ENCODE data around the gene TENT5C.

The TENT5C gene

DNA sequence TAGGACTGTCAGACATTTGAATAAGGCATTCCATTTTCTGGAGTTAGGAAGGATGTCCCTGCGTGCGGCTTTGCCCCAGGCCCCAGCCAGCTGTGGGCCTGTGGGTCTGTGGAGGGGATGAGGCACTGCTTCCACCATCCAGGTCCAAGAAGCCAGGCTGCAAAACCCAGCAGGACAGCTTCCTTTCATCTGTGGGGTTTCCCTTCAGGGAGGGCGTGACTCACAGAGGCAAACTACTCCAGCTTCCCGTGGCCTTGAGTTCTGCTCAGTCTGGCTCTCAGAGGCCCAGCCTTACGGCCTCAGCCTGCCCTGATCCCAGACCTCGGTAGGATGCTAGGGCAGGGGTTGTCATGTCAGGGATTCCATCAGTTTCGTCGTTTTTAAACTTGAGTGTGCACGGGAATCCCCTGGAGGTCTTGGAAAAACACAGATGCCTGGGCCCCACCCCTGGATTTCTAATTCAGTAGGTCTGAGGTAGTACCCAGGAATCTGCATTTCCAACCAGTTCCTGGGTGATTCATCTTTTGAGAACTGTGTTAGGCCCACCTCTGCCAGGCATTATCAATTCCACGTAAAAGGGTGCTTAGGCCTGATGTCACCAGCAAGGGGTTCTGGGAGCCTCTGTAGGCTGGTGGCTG, 32.3 kb upstream of the TENT5C start:
- DNase-seq, result no peak

DNA sequence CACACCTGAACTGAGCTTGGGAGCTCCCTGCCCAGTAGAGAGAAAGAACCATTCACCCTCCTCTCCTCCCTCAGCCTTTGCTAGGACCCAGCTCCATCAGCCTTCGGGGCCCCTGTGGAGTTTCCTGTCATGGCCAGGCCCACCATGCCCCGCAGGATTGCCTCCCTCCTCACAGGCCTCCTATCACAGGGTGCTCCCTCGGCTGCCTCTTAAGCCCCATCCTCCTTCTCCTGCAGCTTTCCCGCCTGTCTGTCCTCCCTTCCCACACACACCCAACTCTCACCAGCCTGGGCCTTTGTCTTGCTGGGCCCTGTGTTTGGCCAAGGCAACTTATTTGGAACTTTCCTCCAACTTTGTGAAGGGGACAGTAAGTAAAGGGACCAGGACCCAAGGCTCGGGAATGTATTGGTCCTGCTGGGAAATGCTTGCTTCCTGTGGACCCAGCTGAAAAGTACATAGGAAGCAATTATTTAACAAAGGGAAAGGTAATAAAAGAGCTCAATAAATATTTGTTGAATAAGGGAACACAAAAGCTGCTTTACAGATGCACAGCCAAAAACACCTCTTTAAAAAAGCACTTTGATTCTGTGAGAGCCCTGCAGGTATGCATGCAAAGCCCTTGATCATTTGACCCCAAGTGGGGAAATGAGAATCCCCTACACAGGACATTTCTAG, 31.6 kb upstream of the TENT5C start:
- no peak for DNase-seq

GRCh38 chr1:117575586-117576225, 30.1 kb upstream of the TENT5C start:
- no peak for DNase-seq

GRCh38 chr1:117576236-117576635, 29.6 kb upstream of the TENT5C start:
- DNase-seq, result no peak

DNA sequence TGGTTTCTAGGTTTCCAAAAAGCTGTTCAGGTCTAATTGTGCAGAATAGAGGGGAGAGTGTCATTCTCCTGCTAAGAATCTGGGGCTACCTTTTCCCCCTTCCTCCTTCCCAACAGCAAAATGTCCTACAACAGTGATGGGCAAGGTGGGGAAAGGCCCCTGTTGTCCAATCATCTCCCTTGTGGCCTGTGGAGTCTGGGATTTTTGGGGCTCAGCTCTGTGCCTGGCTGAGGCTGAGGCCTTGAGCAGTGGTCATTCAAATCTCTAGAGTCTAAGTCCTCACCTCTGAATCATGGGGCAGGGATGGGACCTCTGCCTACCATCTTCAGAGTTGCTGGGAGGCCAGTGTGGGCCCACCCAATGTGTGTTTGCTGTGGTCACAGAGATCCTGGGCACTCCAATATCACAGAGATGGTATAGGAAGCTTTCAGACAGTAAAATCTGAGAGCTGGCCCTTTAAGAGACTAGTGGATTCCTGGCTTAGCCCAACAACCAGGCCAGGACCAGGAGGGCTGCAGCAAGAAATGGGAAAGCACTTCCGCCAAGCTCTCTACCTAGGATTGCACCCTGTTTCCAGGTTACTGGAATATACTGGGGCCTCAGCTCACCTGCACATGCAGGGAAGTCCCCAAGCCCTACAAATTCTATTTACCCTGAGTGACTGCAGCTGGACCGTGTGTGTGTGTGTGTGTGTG, 28.5 kb upstream of the TENT5C start:
- no peak for DNase-seq

DNA sequence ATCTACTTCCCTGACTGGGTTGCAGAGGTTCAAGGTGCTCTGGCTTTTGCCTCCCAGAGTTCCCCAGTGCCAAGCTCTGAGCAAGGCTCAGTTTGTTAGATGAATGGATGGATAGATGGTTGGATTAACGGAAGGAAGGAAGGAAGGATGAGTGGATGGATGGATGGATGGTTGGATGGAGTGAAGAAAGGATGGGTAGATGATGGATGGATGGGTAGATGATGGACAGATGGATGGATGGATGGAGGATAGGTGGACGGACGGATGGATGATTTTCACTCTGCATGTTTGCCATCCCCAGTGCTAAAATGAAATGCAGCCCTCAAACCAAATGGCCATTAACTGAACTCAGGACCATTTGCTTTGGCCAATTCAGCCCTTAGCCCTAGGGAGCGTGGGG, 27.4 kb upstream of the TENT5C start:
- no peak for DNase-seq

DNA sequence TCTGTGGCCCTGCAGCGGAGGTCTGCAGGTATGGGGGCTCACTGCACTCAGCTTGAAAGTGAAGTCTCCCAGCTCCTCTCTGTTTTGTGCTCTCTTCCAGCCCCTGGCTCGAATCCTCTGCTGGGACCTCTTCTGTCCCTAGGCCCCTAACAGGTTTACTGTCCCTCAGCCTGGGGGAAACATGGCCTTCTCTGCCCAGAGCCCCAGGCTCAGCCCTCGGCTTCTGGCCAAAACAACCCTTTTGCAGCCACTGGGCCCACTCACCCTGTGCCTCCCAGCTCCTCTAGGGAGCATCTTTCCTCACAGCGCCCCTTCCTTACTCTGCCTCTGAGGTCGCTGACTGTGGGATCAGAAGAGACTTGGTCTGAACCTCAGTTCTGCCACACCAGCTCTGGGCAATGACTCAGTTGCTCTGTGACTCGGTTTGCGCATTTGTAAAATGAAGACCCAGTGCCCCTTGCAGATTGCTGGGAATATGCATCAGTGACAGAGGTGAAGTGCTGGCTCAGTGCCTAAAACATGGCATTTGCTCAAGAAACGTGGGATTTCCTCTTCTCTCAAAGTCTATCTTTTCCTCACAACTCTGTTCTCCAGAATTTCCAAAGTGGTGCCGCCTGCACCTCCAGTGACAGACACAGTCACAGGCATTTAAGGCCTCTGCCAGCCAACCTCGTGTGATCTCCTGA, 26.5 kb upstream of the TENT5C start:
- no peak for DNase-seq

DNA sequence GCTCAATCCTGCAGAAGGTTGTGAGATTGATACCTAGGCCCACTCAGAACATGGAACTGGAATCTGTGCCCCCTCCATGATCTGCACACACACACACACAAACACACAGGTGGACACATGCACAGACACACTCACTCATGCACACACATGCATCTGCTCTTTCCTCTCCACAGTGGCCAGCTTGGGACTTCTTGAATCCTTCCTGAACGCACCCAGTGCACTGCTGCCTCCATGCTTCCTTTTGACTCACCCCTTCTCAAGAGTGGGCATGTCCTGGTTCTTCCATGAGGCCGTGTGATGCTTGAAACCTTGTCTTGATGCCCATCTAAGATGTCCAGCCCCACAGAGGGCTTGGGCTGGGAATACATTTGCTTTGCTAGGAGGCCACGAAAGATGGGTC, 25.4 kb upstream of the TENT5C start:
- DNase-seq, result no peak

DNA sequence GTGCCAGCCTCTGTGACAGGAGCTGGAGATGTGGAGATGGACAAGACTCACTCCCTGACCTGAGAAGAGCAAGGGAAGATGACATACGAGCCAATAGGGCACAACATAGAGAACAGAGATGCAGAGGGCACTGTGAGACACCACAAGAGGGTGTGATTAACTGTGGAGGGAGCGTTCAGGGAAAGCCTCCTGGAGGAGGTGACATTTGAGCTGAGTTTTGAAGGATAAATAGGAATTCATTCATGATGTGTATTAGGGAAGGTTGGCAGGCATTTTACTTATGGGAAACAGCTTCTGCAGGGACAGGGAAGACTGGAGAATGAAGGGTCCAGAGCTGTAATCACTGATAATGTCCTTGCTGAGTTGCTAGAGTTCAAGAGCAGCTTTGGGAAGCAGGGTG, 25.0 kb upstream of the TENT5C start:
- DNase-seq, result no peak

DNA sequence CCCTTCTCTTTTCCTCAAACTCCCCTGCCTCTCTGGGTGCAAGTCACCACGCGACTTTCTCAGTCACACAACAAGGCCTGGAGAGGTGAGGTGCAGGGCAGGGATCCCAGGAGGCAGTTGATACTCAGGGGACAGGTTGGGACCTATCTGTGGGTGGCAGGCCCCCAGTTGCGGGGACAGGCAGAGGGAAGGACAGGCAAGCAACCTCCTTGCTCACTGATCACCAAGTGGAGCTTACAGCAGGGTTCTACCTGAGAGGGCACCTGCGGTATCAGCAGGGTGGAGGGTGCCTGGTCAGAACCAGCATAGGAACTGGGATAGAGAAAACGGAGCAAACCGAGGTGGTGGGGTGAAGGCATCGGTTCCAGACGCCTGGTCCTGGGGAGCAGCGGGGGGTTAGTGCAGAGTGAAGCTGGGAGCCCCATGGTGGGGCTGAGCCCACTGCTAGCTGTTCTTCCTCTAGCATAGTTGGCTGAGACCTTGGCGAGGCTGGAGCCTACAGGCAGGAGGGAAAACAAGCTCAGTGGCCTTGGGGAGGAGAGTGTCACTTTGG, 24.4 kb upstream of the TENT5C start:
- no peak for DNase-seq

GRCh38 chr1:117582451-117582850, 23.4 kb upstream of the TENT5C start:
- DNase-seq, result peak; percentile 68

GRCh38 chr1:117583247-117583646, 22.6 kb upstream of the TENT5C start:
- no peak for DNase-seq

DNA sequence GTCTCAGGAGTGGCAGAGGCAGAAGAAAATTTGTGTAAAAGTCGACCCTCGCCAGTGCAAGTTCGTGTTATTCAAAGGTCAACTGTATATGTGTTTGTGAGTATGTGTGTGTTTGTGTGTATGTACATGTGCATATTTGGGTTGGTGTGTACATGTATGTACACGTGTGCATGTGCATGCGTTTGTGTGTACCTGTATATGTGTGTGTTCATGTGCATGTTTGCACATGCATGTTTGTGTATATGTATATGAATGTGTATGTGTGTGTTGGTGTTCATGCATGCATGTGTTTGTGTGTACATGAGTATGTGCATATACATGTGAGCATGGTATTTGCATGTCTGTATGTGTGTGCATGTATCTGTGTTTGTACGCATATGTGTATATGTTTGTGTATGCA, 21.7 kb upstream of the TENT5C start:
- no peak for DNase-seq

DNA sequence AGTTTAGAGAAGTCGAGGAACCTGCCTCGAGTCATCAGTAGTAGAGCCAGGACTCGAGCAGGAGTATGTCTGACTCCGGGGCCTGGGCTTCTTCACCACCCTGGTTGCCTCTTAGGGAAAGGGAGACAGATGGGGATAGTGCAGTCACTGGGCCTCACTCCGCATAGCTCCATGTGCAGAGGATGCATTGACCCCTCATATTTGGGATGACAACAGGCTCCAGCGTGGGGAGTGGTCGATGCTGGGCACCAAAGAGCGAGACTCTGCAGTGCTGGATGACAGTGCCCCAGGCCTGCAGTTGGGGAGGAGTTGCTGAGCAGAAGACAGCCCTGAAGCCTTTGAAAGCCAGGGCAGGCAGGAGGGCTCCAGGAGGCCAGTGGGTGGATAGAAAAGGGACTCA, 20.8 kb upstream of the TENT5C start:
- DNase-seq, result no peak

- DNase-seq, result no peak
These were observed 19.5 kb upstream of the TENT5C start for GRCh38 chr1:117586337-117586736.

GRCh38 chr1:117586747-117587498, 18.9 kb upstream of the TENT5C start:
- peak; percentile 70 for DNase-seq

DNA sequence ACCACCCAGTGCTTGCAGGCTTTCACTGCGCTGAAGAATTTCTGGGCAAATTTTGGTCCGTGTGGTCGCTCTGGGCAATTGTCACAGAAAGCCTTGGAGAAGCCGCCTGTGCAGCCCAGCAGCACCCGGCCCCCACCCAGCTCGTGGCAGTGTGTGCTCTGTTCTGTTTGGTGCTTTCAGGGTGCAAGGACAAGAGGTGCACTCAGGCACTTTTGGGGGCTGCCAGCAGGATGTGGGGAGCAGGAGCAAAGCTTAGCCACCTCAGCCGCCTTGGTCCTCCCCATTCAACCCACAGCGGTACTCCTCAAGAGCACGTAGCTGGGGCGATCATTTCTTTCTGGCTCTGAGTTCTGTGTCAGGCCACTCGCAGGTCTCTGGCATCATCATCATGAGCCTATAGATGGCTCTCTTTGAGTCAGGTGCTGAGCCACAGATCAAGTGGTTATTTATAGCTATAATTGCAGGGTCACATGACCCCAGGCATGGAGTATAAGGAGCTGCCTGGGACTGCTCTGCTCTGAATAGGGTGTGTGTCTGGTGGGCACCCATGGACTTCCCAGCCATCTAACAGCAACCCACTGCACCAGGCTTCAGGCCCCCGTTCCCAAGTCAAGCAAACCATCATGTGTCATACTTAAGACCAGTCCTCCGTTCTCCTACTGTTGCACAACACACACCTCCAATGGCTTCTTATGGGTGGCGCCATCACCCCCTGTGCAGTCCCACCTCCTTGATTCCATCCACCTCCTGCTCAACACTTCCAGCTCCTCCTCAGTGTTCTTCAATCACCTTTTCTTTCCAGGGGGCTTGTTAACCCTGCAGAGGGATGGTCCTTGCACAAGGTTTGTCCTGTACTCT, 18.1 kb upstream of the TENT5C start:
- DNase-seq, result no peak

DNA sequence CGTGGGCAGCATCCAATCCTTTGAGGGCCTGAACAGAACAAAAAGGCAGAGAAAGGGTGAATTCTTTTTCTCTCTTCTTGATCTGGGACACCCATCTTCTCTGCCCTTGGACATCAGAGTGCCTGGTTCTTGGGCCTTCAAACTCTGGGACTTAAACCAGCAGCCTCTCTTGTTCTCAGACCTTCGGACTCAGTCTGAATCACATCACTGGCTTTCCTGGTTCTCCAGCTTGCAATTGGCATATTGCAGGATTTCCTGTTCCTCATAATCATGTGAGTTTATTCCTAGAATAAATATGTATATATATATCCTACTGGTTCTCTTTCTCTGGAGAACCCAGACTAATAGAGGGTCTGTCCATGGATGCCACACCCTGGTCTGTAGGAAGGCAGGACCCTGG, 16.3 kb upstream of the TENT5C start:
- DNase-seq, result no peak

GRCh38 chr1:117590273-117590925, 15.4 kb upstream of the TENT5C start:
- DNase-seq, result no peak

DNA sequence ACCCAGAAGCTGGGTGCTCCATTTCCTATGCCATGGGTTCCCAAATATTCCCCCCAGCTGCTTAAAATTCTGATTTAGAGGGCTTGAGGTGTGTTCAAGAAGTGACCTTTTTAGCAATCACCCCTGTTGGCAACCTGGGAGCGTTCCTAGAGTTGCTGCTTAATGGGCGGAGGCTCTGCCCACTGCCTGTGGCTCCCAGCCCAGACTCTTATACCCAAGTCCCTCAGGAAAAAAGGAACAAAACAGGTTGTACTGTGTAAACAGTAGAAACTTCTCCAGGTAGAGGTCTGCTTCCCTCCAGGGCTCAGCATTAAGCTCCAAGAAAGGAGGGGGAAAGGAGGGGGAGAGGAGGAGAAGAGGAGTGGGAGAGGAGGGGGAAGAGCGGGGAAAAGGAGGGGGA, 14.6 kb upstream of the TENT5C start:
- no peak for DNase-seq

GRCh38 chr1:117592155-117592554, 13.7 kb upstream of the TENT5C start:
- no peak for DNase-seq

Measured in left hindlimb (tissue), 1 donor.